M059J (cell line): ENCODE results near the gene MGAM2. TPM values are rescaled to one million over a fixed set of nuclear protein-coding genes. Genes with fewer than 3 reads are reported as not detected.
A peak's percentile ranks its signal among the peaks of the same experiment; 100 is the strongest.
"Not testable (repeated sequence)": the region's sequence is repeated elsewhere in the genome, so short reads cannot be mapped to it uniquely, and the experiment has no call there.

Source experiments
- DNase-seq: peaks from one replicate; pipeline ENCODE4 v3.0.0-alpha.2; 2012; ENCODE audit warnings: low read depth
- total RNA-seq: library from RNA; depleted of rRNA; stranded (reverse); fragments of >200 nt; shearing (Covaris generic); gene quantifications from 2 replicates; pipeline ENCODE4 v1.2.3, GENCODE V29; 2014; rRNA removed

Gene MGAM2
- total RNA-seq: not detected in 2 replicates

DNA sequence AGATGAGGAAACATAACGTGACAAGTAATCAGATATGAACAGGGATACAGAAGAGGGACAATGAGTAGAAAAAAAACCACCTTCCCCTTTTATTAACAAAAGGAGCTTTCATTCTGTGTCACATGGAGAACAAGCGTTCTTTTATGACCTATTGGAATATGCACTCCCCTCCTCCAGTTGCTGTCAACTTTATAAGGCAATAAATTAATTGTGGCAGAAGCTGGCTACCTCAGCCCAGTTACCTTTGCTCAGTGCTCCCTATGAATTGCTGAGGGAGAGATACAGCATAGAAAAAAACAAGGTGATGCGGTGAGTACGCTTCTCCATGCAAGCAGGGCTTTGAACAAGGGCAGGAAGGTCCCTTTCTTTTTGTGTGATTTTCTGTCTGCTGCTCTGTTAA lies at the start of gene MGAM2:
TSS of gene MGAM2 (plus strand) at position 220 of the 400 bp plus-strand sequence. CDS start 5,156 bp downstream, outside the sequence.
- no peak for DNase-seq

DNA sequence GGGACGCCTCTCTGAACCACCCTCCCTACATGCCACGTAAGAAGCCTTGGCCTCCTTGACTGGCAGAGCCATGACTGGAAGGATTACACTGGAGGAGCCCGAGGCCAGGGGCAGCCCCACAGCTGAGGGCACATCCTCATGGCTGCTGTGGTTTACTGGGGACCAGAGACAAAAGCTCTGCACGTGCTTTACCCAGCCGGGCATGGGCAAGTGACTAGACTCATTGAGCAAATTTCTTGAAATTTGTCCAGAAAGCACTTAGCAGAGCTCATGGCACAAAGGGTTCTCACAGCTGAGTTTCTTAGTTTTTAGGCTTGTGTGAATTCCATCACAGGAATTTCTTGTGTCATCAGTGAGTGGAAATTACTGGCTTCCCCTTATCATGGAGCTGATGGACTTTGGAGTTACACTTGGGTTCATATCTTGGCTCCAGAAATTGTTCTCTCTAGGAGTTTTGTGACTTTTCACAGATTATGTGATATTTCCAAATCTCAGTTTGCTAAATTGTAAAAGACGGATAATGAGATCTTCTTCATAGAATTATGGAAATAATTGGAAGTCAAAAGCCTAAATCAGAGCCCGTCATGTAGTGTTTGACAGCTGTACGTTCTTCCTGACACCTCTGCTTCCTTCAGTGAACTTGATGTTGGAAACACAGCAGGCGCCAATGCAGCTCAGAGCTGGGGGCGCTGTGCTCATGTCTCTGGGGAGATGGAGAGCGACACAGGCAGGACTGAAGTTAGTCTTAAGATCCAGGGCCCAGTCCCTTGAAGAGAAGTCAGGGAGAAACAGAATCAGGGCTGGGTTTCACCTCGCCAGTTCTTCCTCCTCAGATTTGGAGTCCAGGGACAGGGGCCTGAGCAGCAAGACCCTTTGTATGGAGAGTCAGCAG lies 47.7 kb upstream of the MGAM2 start:
- DNase-seq: peak; percentile 29

DNA sequence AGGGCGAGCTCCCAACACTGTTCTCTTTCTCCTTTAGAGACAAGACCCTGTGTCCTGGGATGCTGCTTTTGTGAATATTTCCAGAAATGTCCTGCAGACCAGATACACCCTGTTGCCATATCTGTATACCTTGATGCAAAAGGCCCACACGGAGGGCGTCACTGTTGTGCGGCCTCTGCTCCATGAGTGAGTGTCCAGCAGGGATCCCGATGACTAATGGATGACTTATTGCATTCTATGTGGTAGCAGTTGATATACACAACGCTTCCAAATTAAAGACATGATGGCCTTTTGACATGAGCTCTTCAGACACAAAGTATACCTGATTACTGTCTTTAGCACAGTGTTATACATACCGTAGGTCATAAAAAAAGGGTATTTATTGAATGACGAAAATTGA lies 45.0 kb upstream of the MGAM2 start:
- DNase-seq: peak; percentile 49

- no peak for DNase-seq
These were observed 33.8 kb upstream of the MGAM2 start for GRCh38 chr7:142077762-142078161.

- DNase-seq: no peak
These were observed 27.9 kb upstream of the MGAM2 start for GRCh38 chr7:142083605-142084004.

DNA sequence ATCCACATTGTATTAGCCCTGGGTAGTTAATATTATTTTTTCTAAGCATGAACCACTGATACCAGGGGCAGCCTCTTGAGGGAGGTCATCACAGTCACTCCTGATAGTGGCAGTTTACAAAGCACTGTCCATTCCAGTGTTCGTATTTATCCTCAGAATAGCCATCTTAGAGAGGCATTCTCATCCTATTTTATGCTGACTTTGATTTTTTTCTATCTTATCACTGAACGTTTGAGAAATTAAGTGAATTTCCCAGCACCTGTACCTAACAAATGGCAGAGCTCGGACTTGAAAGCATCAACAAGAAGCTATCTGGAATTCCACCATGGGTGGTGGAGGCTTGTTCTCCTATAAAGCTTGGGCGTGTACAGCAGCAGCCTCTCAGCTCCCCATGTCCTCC lies 26.1 kb upstream of the MGAM2 start:
- DNase-seq: no peak

GRCh38 chr7:142088022-142088714 lies 23.4 kb upstream of the MGAM2 start:
- DNase-seq: no peak

- no peak for DNase-seq
These were observed 22.5 kb upstream of the MGAM2 start for GRCh38 chr7:142089035-142089434.

DNA sequence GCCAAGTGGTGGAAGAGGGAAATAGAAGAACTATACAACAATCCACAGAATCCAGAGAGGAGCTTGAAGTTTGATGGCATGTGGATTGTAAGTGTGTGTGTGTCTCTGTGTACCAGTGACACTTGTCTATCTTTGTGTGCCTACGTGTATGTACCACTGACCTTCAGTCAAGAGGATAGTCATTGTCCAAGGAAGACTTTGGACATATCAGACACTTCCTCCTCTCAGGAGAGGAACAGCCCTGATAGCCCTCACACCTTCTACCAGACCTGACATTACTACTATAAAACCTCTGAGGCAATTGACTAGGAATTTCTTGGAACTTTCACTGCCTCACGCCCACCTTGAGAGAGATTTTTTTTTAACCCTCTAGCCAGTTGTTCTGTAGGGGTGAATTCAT lies 19.6 kb upstream of the MGAM2 start:
- DNase-seq: no peak

DNA sequence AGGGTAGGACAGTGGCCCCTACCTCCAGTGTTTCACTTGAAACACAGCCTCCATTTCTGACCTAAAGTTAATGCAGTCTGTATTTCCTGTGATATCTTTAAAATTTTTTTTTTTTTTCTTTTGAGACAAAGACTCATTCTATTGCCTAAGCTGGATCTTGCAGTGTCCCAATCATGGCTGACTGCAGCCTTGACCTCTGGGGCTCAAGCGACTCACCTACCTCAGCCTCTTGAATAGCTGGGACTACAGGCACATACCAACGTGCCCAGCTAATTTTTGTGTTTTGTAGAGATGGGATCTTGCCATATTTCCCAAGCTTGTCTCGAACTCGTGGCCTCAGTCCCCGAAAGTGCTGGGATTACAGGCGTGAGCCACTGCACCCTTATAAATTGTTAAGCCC lies 16.7 kb upstream of the MGAM2 start:
- no peak for DNase-seq

DNA sequence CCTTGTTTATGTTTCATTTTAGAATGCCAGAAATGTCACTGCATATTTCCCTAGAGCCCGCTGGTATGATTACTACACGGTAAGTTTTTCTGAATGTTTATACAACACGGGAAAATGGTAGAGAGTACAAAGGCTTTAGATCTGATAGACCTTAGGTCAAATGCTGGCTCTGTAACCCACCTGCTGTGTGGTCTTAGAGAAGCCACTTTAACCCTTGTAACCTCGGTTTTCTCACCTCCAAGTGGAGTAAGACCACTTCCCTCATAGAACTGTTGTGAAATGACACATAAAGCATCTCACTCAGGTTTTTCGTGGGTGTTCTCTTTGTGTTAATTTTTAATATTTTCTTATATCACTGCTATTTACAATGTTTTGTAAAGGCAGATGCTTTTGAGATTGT lies 13.9 kb upstream of the MGAM2 start:
- DNase-seq: no peak

DNA sequence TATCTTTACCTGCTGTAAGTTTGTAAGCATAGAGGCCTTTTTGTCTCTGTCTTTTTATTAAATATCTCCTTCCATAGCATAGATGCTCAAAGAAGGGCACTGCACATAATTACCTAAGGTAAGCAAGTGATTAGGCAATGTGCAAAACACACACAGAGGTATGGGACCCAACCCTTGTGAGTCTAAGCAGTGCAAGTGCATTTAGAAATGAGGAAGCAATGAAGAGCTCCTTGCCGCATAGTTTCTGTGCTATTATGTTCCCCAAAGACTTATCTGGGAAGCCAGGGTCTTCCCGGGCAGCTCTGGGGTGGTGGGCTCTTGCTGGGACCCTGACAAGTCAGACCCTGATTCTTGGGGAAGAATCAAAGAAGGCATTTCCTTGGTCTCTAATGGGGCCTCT lies 13.5 kb upstream of the MGAM2 start:
- DNase-seq: no peak

GRCh38 chr7:142099347-142099746 lies 12.2 kb upstream of the MGAM2 start:
- not testable (repeated sequence) for DNase-seq

DNA sequence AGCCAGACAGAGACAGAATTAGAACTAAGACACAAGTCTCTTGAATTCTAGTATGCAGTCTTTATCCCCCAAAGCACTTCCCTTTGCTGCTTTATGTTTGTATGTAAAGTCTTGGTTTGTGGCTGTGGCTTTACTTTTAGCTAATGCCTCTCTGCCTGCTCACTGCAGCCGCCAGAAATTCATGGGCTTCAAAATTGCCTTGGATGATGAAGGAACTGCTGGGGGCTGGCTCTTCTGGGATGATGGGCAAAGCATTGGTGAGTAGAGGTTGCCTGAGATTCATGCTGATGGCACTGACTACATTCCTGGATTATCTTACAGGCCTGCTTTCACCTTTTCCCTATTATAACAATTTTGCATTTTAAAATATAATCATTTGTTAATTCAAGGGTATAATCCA lies 10.9 kb upstream of the MGAM2 start:
- DNase-seq: no peak

GRCh38 chr7:142101794-142102193 lies 9.7 kb upstream of the MGAM2 start:
- DNase-seq: not testable (repeated sequence)

DNA sequence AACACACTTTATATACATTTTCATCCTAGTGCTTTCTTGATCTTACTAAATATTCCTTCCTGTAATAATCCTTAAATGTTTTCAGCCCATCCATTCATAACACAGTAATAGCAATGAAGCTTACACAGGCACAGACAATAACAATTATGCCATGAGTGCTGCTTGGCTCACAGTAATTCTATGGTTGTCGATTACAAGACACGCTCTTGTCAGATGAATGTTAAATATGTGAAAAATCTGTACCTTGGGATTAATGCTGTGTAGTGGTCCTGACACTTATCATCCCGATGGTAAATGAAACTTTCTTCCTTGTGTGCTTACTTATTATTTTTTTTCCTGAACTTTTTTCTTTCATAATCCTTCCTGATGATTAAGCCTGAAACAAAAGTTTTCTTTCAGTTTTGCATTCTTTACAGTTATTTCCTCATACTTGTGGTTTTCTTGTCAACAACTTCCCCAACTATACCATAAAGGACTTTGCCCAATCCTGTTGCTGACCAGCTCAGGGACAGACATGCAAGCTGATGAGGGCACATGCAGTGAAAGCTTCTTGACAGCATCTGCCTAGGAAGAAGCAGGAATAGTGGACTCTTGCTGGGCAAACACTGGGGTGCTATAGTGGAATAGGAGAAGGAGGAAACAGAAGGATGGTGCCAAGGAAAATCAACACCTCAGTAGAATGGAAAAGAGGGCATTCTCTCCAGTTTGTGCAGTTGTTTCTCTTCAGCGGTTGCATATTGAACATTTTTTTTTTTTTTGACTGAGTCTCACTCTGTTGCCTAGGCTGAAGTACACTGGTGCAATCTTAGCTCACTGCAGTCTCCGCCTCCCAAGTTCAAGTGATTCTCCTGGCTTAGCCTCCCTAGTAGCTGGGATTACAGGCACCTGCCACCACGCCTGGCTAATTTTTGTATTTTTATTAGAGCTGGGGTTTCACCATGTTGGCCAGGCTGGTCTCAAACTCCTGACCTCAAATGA lies 6.7 kb upstream of the MGAM2 start:
- no peak for DNase-seq

- DNase-seq: no peak
These were observed 2.6 kb upstream of the MGAM2 start for GRCh38 chr7:142108728-142109505.

- DNase-seq: no peak
These were observed 1.4 kb upstream of the MGAM2 start for GRCh38 chr7:142110098-142110497.

GRCh38 chr7:142110638-142111037 lies 880 bp upstream of the MGAM2 start:
- no peak for DNase-seq

DNA sequence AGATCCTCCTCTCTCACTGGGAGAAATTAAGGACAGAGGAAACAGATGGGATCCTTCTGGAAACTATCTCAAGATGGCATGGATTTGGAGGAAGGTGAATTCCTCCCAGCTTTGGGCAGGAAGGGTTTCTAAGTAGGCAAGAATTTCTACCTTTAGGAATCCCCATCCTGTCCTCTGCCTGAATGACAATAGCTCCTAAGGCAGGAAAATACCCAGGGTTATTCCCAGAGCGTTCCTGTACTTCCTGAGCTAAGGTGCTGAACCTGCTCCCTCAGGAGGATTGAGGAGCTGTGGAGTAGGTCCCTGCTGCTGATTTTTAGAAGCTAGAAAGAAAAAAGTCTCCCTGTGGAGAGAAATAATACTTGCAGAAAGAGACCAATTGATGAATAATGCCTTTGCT lies 568 bp downstream of the MGAM2 start:
- DNase-seq: no peak

GRCh38 chr7:142114207-142114606 lies 2.7 kb downstream of the MGAM2 start:
- DNase-seq: no peak
